IMR-90 (cell line): ENCODE results near the gene ZDHHC8. TPM values are rescaled to one million over a fixed set of nuclear protein-coding genes. Genes with fewer than 3 reads are reported as not detected.

ENCODE experiments used
- ATAC-seq: fragments of 200-7000 bp; cut with Tn5 transposase; 2 replicates; pipeline ENCODE4 v1.9.1; 2020; ENCODE audit warnings: low read depth, mild to moderate bottlenecking, moderate library complexity
- BruUV-seq: library from RNA; stranded (reverse); fragments of 400-500 nt; replicated peaks from 2 replicates; lab custom pipeline; 2021; lab: Mats Ljungman, UMichigan
- CTCF ChIA-PET: fragments of 300-600 bp; formaldehyde crosslinking; extraction: SDS; loops from one replicate; lab custom pipeline; 2021; ENCODE audit warnings: antibody characterized with exemption; lab: Yijun Ruan, JAX
- POLR2A ChIA-PET: fragments of 300-600 bp; sonication (Branson Sonifier 250); formaldehyde crosslinking; loops from one replicate; lab custom pipeline; 2022; ENCODE audit warnings: antibody characterized with exemption; ENCODE audit not compliant: unreplicated experiment; lab: Charles Lee
- DNase-seq: peaks from one replicate; pipeline ENCODE4 v3.0.0; 2013
- H2AFZ ChIP-seq: replicated peaks from 2 replicates; pipeline ENCODE3; 2013; ENCODE audit warnings: low read length, mild to moderate bottlenecking; ENCODE audit not compliant: poor library complexity
- H2AK5ac ChIP-seq: 2 replicates; pipeline ENCODE4 v1.6.1; 2013; ENCODE audit warnings: low read depth, low read length, inconsistent platforms
- H2AK9ac ChIP-seq: replicated peaks from 2 replicates; pipeline ENCODE3; 2013; ENCODE audit warnings: mild to moderate bottlenecking, low read depth, low read length, moderate library complexity; ENCODE audit not compliant: poor library complexity
- H2BK120ac ChIP-seq: 2 replicates; pipeline ENCODE4 v1.6.1; 2013; ENCODE audit warnings: low read depth, low read length, inconsistent platforms
- H2BK15ac ChIP-seq: 3 replicates; pipeline ENCODE4 v1.6.1; 2013; ENCODE audit warnings: low read depth, low read length, inconsistent platforms
- H2BK20ac ChIP-seq: 2 replicates; pipeline ENCODE4 v1.6.1; 2013; ENCODE audit warnings: low read depth, mild to moderate bottlenecking, inconsistent platforms, low read length, moderate library complexity
- H2BK5ac ChIP-seq: 2 replicates; pipeline ENCODE4 v1.6.1; 2013; ENCODE audit warnings: mild to moderate bottlenecking, low read depth, low read length, inconsistent platforms; ENCODE audit not compliant: poor library complexity, severe bottlenecking
- H3K14ac ChIP-seq: replicated peaks from 2 replicates; pipeline ENCODE4 v1.6.1; 2013; ENCODE audit warnings: low read depth, low read length, inconsistent platforms
- H3K18ac ChIP-seq: 2 replicates; pipeline ENCODE4 v1.6.1; 2013; ENCODE audit warnings: low read depth, low read length, control low read depth
- H3K23ac ChIP-seq: 2 replicates; pipeline ENCODE4 v1.6.1; 2013; ENCODE audit warnings: low read depth, low read length, inconsistent platforms
- H3K27ac ChIP-seq: 2 replicates; pipeline ENCODE4 v1.5.1; 2013; ENCODE audit warnings: mild to moderate bottlenecking, control low read depth, low read length; ENCODE audit not compliant: insufficient read depth
- H3K27me3 ChIP-seq: 2 replicates; pipeline ENCODE4 v1.6.1; 2013; ENCODE audit warnings: low read length; ENCODE audit not compliant: control insufficient read depth, insufficient read depth
- H3K36me3 ChIP-seq: 2 replicates; pipeline ENCODE4 v1.6.1; 2013; ENCODE audit warnings: low read length, mixed read lengths; ENCODE audit not compliant: control insufficient read depth, insufficient read depth
- H3K4ac ChIP-seq: 2 replicates; pipeline ENCODE4 v1.6.1; 2013; ENCODE audit warnings: low read depth, low read length, inconsistent platforms
- H3K4me1 ChIP-seq: 2 replicates; pipeline ENCODE4 v1.6.1; 2013; ENCODE audit warnings: low read length, mixed read lengths; ENCODE audit not compliant: control insufficient read depth, insufficient read depth
- H3K4me2 ChIP-seq: 2 replicates; pipeline ENCODE4 v1.6.1; 2013; ENCODE audit warnings: low read depth, mild to moderate bottlenecking, control low read depth, low read length, moderate library complexity
- H3K4me3 ChIP-seq: 2 replicates; pipeline ENCODE4 v1.5.1; 2013; ENCODE audit warnings: low read depth, mild to moderate bottlenecking, control low read depth, low read length, moderate library complexity; ENCODE audit not compliant: insufficient read depth
- H3K56ac ChIP-seq: 2 replicates; pipeline ENCODE4 v1.6.1; 2013; ENCODE audit warnings: low read length, inconsistent platforms; ENCODE audit not compliant: insufficient read depth; ENCODE audit errors: extremely low read depth
- H3K79me1 ChIP-seq, 2 experiments: 2 replicates each; pipeline ENCODE4 v1.6.1; 2013; ENCODE audit warnings: low read length in 2 of 2, inconsistent platforms in 1 of 2, low read depth in 1 of 2
- H3K9ac ChIP-seq: 2 replicates; pipeline ENCODE4 v1.6.1; 2013; ENCODE audit warnings: low read depth, low read length, control low read depth
- H3K9me1 ChIP-seq: 2 replicates; pipeline ENCODE4 v1.6.1; 2013; ENCODE audit warnings: low read length, inconsistent platforms; ENCODE audit not compliant: insufficient read depth
- H3K9me3 ChIP-seq: 2 replicates; pipeline ENCODE4 v1.6.1; 2013; ENCODE audit warnings: low read length; ENCODE audit not compliant: control insufficient read depth, insufficient read depth
- H4K20me1 ChIP-seq: 2 replicates; pipeline ENCODE4 v1.6.1; 2013; ENCODE audit warnings: low read length, inconsistent platforms; ENCODE audit not compliant: insufficient read depth
- H4K5ac ChIP-seq: 2 replicates; pipeline ENCODE4 v1.6.1; 2013; ENCODE audit warnings: mild to moderate bottlenecking, low read depth, low read length, control low read depth
- H4K8ac ChIP-seq, 2 experiments: 2 replicates each; pipeline ENCODE4 v1.6.1; 2013; ENCODE audit warnings: low read depth in 2 of 2, low read length in 2 of 2, control low read depth in 1 of 2, inconsistent platforms in 1 of 2
- H4K91ac ChIP-seq: 2 replicates; pipeline ENCODE4 v1.6.1; 2013; ENCODE audit warnings: low read depth, low read length, inconsistent platforms; ENCODE audit not compliant: insufficient read depth
- CTCF ChIP-seq: conservative IDR thresholded peaks from 2 replicates; pipeline ENCODE4 v1.5.1; 2012; ENCODE audit warnings: mild to moderate bottlenecking, low read depth, low read length, improper control_type of control experiment
- MXI1 ChIP-seq: IDR thresholded peaks from 2 replicates; pipeline ENCODE4 v1.6.1; 2012; ENCODE audit warnings: low read depth, mild to moderate bottlenecking, low read length, moderate library complexity, borderline replicate concordance
- WGBS, 2 experiments: methylation state at CpG; one replicate each; pipeline versions ENCODE4 v1.1.5 to v1.1.7; 2013; ENCODE audit warnings: missing lambda C conversion rate in 2 of 2; ENCODE audit not compliant: insufficient read length in 1 of 2; ENCODE audit errors: extremely low coverage in 2 of 2; 5-methylcytosine and 5-hydroxymethylcytosine counted together
- dilution Hi-C: fragments of 300-500 bp; cut with HindIII; formaldehyde crosslinking; loops from one replicate; pipeline ENCODE4 v1.14.3; 2018; ENCODE audit warnings: low sequenced_read_pairs; ENCODE audit not compliant: unreplicated experiment
- in situ Hi-C: fragments of 300-500 bp; cut with MboI; formaldehyde crosslinking; loops from 3 replicates; pipeline ENCODE4 v1.14.3; 2019; ENCODE audit warnings: low sequenced_read_pairs, inconsistent platforms, mixed read lengths
- intact Hi-C: fragments of 100-400 bp; cut with micrococcal nuclease; formaldehyde crosslinking; loops from 2 replicates; pipeline ENCODE4 v1.10.0; 2022
- polyA plus RNA-seq, 3 experiments: library from polyadenylated mRNA; depleted of rRNA; stranded (reverse); fragments of >200 nt; gene quantifications; 2 replicates each; pipeline ENCODE4 v1.2.3, GENCODE V29; 2012; ENCODE audit warnings: low replicate concordance in 1 of 3
- total RNA-seq: library from RNA; depleted of rRNA; stranded (reverse); fragments of >200 nt; gene quantifications from 2 replicates; pipeline ENCODE4 v1.2.3, GENCODE V29; 2012

The ZDHHC8 gene
- total and polyA plus RNA-seq, 2 of the 4 experiments (the other 2 are of a cell fraction), result 2.5 to 72.6 TPM

DNA sequence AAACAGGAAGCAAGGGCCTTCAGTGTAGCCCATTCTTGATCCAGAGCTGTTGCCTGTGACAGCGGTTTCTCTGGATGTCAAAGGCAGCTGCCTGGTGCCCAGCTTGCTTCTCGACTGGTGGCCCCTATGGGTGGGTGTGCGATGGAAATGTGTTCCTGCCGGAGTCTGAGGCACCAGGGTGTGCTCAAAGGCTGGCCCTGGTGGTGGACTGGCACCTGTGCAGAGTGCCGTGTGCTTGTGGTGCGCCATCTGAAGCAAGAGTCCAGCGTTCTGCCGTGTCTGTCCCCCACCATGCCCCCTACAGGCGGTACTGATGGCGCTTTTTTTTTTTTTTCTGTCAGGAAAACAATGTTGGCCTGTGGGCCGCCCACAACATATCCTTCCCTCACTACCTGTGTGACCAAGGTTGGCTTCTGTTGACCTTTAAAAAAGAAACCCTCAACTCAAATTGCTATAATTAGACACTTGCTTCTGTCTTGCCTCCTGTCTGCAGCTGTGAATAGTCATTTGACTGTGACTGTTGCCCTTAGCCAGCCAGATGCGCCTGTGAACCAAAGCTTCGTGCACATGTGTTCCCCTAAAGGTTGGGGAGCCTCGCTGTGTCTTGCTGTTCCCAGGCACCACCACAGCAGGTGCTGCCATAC lies 20.4 kb upstream of the ZDHHC8 start:
- H3K4me2 ChIP-seq, result no peak overlapping the region
- no peaks in the 10 kb centered on the region for H3K27me3 ChIP-seq
- ATAC-seq (peak; percentile 16; the same call in 1 of the 2 replicates), DNase-seq (peak; percentile 5)
- ChIA-PET POLR2A (no interaction called here), CTCF (no interaction called here)
- H2AK5ac ChIP-seq, result no peak overlapping the region
- no peak overlapping the region for H3K4me3 ChIP-seq
- H2BK20ac ChIP-seq, result no peak overlapping the region
- H3K79me1 ChIP-seq, result peaks cover 11 to 35% of the 10 kb centered on the region in 2 experiments; a peak in 3 of 4 replicates
- intact Hi-C loops (no loop called here), in situ Hi-C loops (no loop called here), dilution Hi-C loops (no loop called here)
- no peak overlapping the region; a peak in 1 of 4 replicates for H4K8ac ChIP-seq
- no peak for TF ChIP-seq MXI1
- TF ChIP-seq CTCF, result peak; percentile 40
- no peak overlapping the region for H3K27ac ChIP-seq
- BruUV-seq, result no TSS peak
- no peak overlapping the region for H2AFZ ChIP-seq
- no peak overlapping the region for H2BK15ac ChIP-seq
- WGBS, 2 experiments, result 74% methylated on average over 5 of the region's 14 CpGs; no CpG with 5 or more reads in 1 of the 2 experiments
- no peak overlapping the region for H3K23ac ChIP-seq
- H3K56ac ChIP-seq, result no peak overlapping the region
- H4K5ac ChIP-seq, result no peak overlapping the region
- H2BK5ac ChIP-seq, result no peak overlapping the region
- H2BK120ac ChIP-seq, result no peak overlapping the region
- peaks cover 2% of the 10 kb centered on the region; the same call in 1 of the 2 replicates for H3K4me1 ChIP-seq
- peaks cover 87% of the 10 kb centered on the region for H3K36me3 ChIP-seq
- no peak overlapping the region for H4K91ac ChIP-seq
- H4K20me1 ChIP-seq, result peaks cover 36% of the 10 kb centered on the region
- H3K18ac ChIP-seq, result no peak overlapping the region
- H3K9me3 ChIP-seq, result no peaks in the 10 kb centered on the region
- no peak overlapping the region for H3K9ac ChIP-seq
- H3K4ac ChIP-seq, result no peak overlapping the region
- H2AK9ac ChIP-seq, result no peak overlapping the region
- H3K9me1 ChIP-seq, result no peaks in the 10 kb centered on the region
- no peak overlapping the region for H3K14ac ChIP-seq
